Measurements from ENCODE around the gene LZTFL1.
"Not testable (repeated sequence)": the region's sequence is repeated elsewhere in the genome, so short reads cannot be mapped to it uniquely, and the experiment has no call there.

The LZTFL1 gene

GRCh38 chr3:45864760-45865519 is 23.0 kb upstream of the LZTFL1 start:
- DNase-seq = no peak

- no peak for DNase-seq
Measured at GRCh38 chr3:45861043-45861719, 19.3 kb upstream of the LZTFL1 start.

- DNase-seq = no peak
Measured at GRCh38 chr3:45860481-45860880, 18.6 kb upstream of the LZTFL1 start.

- no peak for DNase-seq
Measured at GRCh38 chr3:45858809-45859543, 17.1 kb upstream of the LZTFL1 start.

- not testable (repeated sequence) for DNase-seq
Measured at GRCh38 chr3:45857024-45857423, 15.1 kb upstream of the LZTFL1 start.

- DNase-seq = not testable (repeated sequence)
Measured at GRCh38 chr3:45856323-45856722, 14.4 kb upstream of the LZTFL1 start.

GRCh38 chr3:45852828-45853227 is 10.9 kb upstream of the LZTFL1 start:
- no peak for DNase-seq

- peak; percentile 33 for DNase-seq
Measured at GRCh38 chr3:45848392-45848791, 6.5 kb upstream of the LZTFL1 start.

GRCh38 chr3:45844616-45845015 is 2.7 kb upstream of the LZTFL1 start:
- DNase-seq = no peak

GRCh38 chr3:45842851-45843625 is 1.1 kb upstream of the LZTFL1 start:
- DNase-seq = no peak

- no peak for DNase-seq
Measured at GRCh38 chr3:45841420-45841756, 531 bp downstream of the LZTFL1 start.

GRCh38 chr3:45838466-45838865 is 3.5 kb downstream of the LZTFL1 start:
- no peak for DNase-seq

GRCh38 chr3:45832699-45833098 is 9.2 kb downstream of the LZTFL1 start:
- no peak for DNase-seq

GRCh38 chr3:45830121-45830520 is 11.8 kb downstream of the LZTFL1 start:
- no peak for DNase-seq

GRCh38 chr3:45826908-45827307 is 15.0 kb downstream of the LZTFL1 start:
- DNase-seq = no peak

- no peak for DNase-seq
Measured at GRCh38 chr3:45826321-45826720, 15.6 kb downstream of the LZTFL1 start.

- DNase-seq = no peak
Measured at GRCh38 chr3:45821127-45821526, 20.8 kb downstream of the LZTFL1 start.

- no peak for DNase-seq
Measured at GRCh38 chr3:45819543-45819942, 22.4 kb downstream of the LZTFL1 start.

GRCh38 chr3:45817831-45818522 is 23.9 kb downstream of the LZTFL1 start:
- DNase-seq = peak; percentile 75

GRCh38 chr3:45816544-45816943 is 25.4 kb downstream of the LZTFL1 start:
- no peak for DNase-seq

- no peak for DNase-seq
Measured at GRCh38 chr3:45814322-45814721, 27.6 kb downstream of the LZTFL1 start.

Data from NCI-H1417 treated with DMSO at 0.1 percent for 48 hours (cell line).